RWPE2 (cell line): ENCODE data around the gene MAST2.

Experiments
- ATAC-seq: fragments of 200-7000 bp; cut with Tn5 transposase; 3 replicates; pipeline ENCODE4 v1.9.1; 2021; ENCODE audit warnings: low read depth
- DNase-seq: peaks from one replicate; pipeline ENCODE4 v3.0.0-alpha.2; 2020; ENCODE audit warnings: low spot score
- H3K27ac ChIP-seq: fragments of 450-650 bp; 2 replicates; pipeline ENCODE4 v1.5.1; 2017; ENCODE audit warnings: mild to moderate bottlenecking; ENCODE audit not compliant: poor library complexity, severe bottlenecking
- H3K27me3 ChIP-seq: fragments of 250-450 bp; sonication (Bioruptor Pico); 2 replicates; pipeline ENCODE4 v1.5.1; 2021; ENCODE audit warnings: mild to moderate bottlenecking, moderate library complexity; ENCODE audit not compliant: insufficient read depth, poor library complexity, severe bottlenecking
- H3K36me3 ChIP-seq: fragments of 250-450 bp; sonication (Bioruptor Pico); 2 replicates; pipeline ENCODE4 v1.5.1; 2020; ENCODE audit warnings: low read depth, mild to moderate bottlenecking, moderate library complexity
- H3K4me1 ChIP-seq: fragments of 250-450 bp; sonication (Bioruptor Pico); 2 replicates; pipeline ENCODE4 v1.5.1; 2021; ENCODE audit warnings: mild to moderate bottlenecking, moderate library complexity; ENCODE audit not compliant: insufficient read depth, poor library complexity, severe bottlenecking
- H3K4me3 ChIP-seq: fragments of 250-450 bp; sonication (Bioruptor Pico); 2 replicates; pipeline ENCODE4 v1.5.1; 2021; ENCODE audit warnings: mild to moderate bottlenecking, moderate library complexity; ENCODE audit not compliant: severe bottlenecking
- H3K9me3 ChIP-seq: fragments of 250-450 bp; sonication (Bioruptor Pico); 2 replicates; pipeline ENCODE4 v1.5.1; 2021; ENCODE audit warnings: mild to moderate bottlenecking, moderate library complexity; ENCODE audit not compliant: severe bottlenecking
- TF ChIP-seq, protein P1 (sequence below): fragments of 450-650 bp; IDR thresholded peaks from one replicate; pipeline ENCODE4 v1.5.1; 2017; ENCODE audit warnings: mild to moderate bottlenecking, moderate library complexity; ENCODE audit not compliant: poor library complexity, severe bottlenecking

MAST2 gene

GRCh38 chr1:45913183-45913683, 109.8 kb downstream of the MAST2 start:
- DNase-seq (no peak), ATAC-seq (no peak)
- TF ChIP-seq, protein P1, sequence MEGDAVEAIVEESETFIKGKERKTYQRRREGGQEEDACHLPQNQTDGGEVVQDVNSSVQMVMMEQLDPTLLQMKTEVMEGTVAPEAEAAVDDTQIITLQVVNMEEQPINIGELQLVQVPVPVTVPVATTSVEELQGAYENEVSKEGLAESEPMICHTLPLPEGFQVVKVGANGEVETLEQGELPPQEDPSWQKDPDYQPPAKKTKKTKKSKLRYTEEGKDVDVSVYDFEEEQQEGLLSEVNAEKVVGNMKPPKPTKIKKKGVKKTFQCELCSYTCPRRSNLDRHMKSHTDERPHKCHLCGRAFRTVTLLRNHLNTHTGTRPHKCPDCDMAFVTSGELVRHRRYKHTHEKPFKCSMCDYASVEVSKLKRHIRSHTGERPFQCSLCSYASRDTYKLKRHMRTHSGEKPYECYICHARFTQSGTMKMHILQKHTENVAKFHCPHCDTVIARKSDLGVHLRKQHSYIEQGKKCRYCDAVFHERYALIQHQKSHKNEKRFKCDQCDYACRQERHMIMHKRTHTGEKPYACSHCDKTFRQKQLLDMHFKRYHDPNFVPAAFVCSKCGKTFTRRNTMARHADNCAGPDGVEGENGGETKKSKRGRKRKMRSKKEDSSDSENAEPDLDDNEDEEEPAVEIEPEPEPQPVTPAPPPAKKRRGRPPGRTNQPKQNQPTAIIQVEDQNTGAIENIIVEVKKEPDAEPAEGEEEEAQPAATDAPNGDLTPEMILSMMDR: no peak
- H3K9me3 ChIP-seq: no peaks in the 10 kb centered on the region
- H3K27me3 ChIP-seq: no peaks in the 10 kb centered on the region
- H3K27ac ChIP-seq: no peak overlapping the region
- no peak overlapping the region for H3K4me3 ChIP-seq
- H3K36me3 ChIP-seq: no peaks in the 10 kb centered on the region
- no peaks in the 10 kb centered on the region for H3K4me1 ChIP-seq

GRCh38 chr1:45913731-45914501, 110.5 kb downstream of the MAST2 start:
- Histone ChIP-seq H3K9me3 (no peaks in the 10 kb centered on the region), H3K27ac (no peak overlapping the region), H3K36me3 (no peaks in the 10 kb centered on the region), H3K4me1 (no peaks in the 10 kb centered on the region), H3K4me3 (no peak overlapping the region), H3K27me3 (no peaks in the 10 kb centered on the region)
- TF ChIP-seq, protein P1: no peak
- no peak for ATAC-seq
- no peak for DNase-seq

DNA sequence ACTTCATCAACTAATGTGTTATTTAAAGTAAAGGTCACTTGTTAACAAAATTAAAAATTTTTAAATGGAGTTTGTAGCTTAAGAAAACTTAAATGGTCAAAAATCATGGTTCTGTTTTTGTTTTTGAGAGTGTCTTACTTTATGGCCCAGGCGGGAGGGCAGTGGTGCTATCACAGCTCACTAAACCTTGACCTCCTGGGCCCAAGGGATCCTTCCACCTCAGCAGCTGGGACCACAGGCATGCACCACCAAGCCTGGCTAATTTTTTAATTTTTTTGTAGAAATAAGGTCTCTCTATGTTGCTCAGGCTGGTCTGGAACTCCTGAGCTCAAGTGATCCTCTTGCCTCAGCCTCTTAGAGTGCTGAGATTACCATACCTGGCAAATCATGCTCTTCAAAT, 111.4 kb downstream of the MAST2 start:
- no peaks in the 10 kb centered on the region for H3K4me1 ChIP-seq
- no peaks in the 10 kb centered on the region for H3K36me3 ChIP-seq
- H3K27ac ChIP-seq: no peak overlapping the region
- no peak for DNase-seq
- TF ChIP-seq, protein P1: no peak
- no peaks in the 10 kb centered on the region for H3K9me3 ChIP-seq
- no peaks in the 10 kb centered on the region for H3K27me3 ChIP-seq
- no peak overlapping the region for H3K4me3 ChIP-seq
- no peak for ATAC-seq

DNA sequence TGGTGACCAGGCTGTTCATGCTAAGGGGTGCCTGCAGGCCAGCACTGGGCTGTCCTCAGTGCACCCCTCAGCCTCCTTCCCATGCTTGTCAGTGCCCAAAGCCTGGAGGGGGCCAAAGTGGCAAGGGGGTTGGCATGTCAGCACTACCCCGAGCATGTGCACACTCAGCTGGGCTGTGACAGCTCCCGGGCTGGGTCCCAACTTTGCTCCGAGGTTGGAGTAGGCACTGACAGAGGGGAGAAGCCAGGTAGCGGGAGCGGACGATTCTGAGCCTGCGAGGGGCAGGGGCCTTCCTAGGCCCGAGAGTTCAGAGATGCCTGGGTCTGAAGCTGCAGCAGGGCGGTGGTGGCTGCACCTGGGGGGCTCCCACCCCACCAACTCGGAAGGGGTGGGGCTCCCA, 119.0 kb downstream of the MAST2 start:
- Histone ChIP-seq H3K4me3 (no peak overlapping the region), H3K9me3 (no peaks in the 10 kb centered on the region), H3K27ac (no peak overlapping the region), H3K27me3 (no peaks in the 10 kb centered on the region), H3K4me1 (no peaks in the 10 kb centered on the region), H3K36me3 (no peaks in the 10 kb centered on the region)
- TF ChIP-seq, protein P1: no peak
- ATAC-seq: no peak
- no peak for DNase-seq

DNA sequence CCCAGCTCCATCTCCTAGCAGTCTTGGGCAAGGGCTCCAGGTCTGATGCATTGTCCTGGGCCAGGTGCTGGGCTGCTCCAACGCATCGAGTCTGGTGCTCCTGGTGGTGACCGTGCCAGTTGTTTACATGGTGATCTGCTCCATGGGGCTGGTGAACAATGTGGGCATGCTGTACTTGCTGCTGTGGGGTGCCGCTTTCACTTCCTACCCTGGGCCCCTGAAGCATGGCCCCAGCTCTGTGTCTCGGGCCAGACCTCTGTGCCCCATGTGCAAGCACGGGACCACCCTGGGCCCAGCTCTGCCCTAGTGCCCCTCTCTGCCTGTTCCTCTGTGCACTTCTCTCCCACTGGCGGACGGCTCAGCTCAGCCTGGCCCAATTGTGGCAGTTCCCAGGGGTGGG, 119.4 kb downstream of the MAST2 start:
- Histone ChIP-seq H3K9me3 (no peaks in the 10 kb centered on the region), H3K27me3 (no peaks in the 10 kb centered on the region), H3K4me1 (no peaks in the 10 kb centered on the region), H3K36me3 (no peaks in the 10 kb centered on the region), H3K27ac (no peak overlapping the region), H3K4me3 (no peak overlapping the region)
- DNase-seq (no peak), ATAC-seq (no peak)
- TF ChIP-seq, protein P1: no peak
